ENCODE results near the gene SLC25A21. TPM values are rescaled to one million over a fixed set of nuclear protein-coding genes. Genes with fewer than 3 reads are reported as not detected.

SLC25A21 gene
- total RNA-seq, 4 donors from 2014 or later, result 2.0 TPM; not detected in 3

GRCh38 chr14:37122288-37122687 is 50.1 kb downstream of the SLC25A21 start:
- 79% methylated on average over 3 of the region's 3 CpGs for WGBS
- no peaks in the 10 kb centered on the region for H3K9me3 ChIP-seq
- no peak overlapping the region for H3K4me3 ChIP-seq
- TF ChIP-seq POLR2A (IDR thresholded peaks at IDR 0.05) (no peak), CTCF (IDR thresholded peaks at IDR 0.05) (no peak), POLR2AphosphoS5 (IDR thresholded peaks at IDR 0.05) (no peak), EP300 (IDR thresholded peaks at IDR 0.05) (no peak)
- H3K27me3 ChIP-seq, result no peaks in the 10 kb centered on the region
- H3K36me3 ChIP-seq, result no peaks in the 10 kb centered on the region
- no peak for DNase-seq (ENCODE audit: low spot score in 2 of 2)
- no peak overlapping the region for H3K27ac ChIP-seq
- no peaks in the 10 kb centered on the region for H3K4me1 ChIP-seq

- DNase-seq (ENCODE audit: low spot score in 2 of 2), result no peak
- H3K9me3 ChIP-seq, result no peaks in the 10 kb centered on the region
- WGBS, result 83% methylated on average over 4 of the region's 4 CpGs
- no peak overlapping the region for H3K4me3 ChIP-seq
- no peaks in the 10 kb centered on the region for H3K27me3 ChIP-seq
- no peak overlapping the region for H3K27ac ChIP-seq
- no peaks in the 10 kb centered on the region for H3K36me3 ChIP-seq
- H3K4me1 ChIP-seq, result no peaks in the 10 kb centered on the region
- TF ChIP-seq CTCF (IDR thresholded peaks at IDR 0.05), result no peak
- TF ChIP-seq POLR2A (IDR thresholded peaks at IDR 0.05), result no peak
- TF ChIP-seq POLR2AphosphoS5 (IDR thresholded peaks at IDR 0.05), result no peak
- no peak for TF ChIP-seq EP300 (IDR thresholded peaks at IDR 0.05)
Observed at GRCh38 chr14:37118673-37119366, 53.6 kb downstream of the SLC25A21 start.

- H3K27me3 ChIP-seq, result no peaks in the 10 kb centered on the region
- no peaks in the 10 kb centered on the region for H3K36me3 ChIP-seq
- no peaks in the 10 kb centered on the region for H3K4me1 ChIP-seq
- WGBS, result 70% methylated on average over 5 of the region's 5 CpGs
- H3K9me3 ChIP-seq, result no peaks in the 10 kb centered on the region
- no peak for DNase-seq (ENCODE audit: low spot score in 2 of 2)
- no peak overlapping the region for H3K27ac ChIP-seq
- no peak for TF ChIP-seq EP300 (IDR thresholded peaks at IDR 0.05)
- TF ChIP-seq CTCF (IDR thresholded peaks at IDR 0.05), result no peak
- H3K4me3 ChIP-seq, result no peak overlapping the region
Observed at GRCh38 chr14:37116933-37117849, 55.2 kb downstream of the SLC25A21 start.

- Histone ChIP-seq H3K27ac (no peak overlapping the region), H3K4me1 (no peaks in the 10 kb centered on the region), H3K36me3 (no peaks in the 10 kb centered on the region), H3K9me3 (no peaks in the 10 kb centered on the region), H3K27me3 (no peaks in the 10 kb centered on the region), H3K4me3 (no peak overlapping the region)
- TF ChIP-seq POLR2AphosphoS5 (IDR thresholded peaks at IDR 0.05) (no peak), CTCF (IDR thresholded peaks at IDR 0.05) (no peak), EP300 (IDR thresholded peaks at IDR 0.05) (no peak), POLR2A (IDR thresholded peaks at IDR 0.05) (no peak)
- 81% methylated on average over 1 of the region's 1 CpG for WGBS
- no peak for DNase-seq (ENCODE audit: low spot score in 2 of 2)
Observed at GRCh38 chr14:37115406-37115805, 57.0 kb downstream of the SLC25A21 start.

- Histone ChIP-seq H3K4me1 (no peaks in the 10 kb centered on the region), H3K36me3 (no peaks in the 10 kb centered on the region), H3K4me3 (no peak overlapping the region), H3K27ac (no peak overlapping the region), H3K27me3 (no peaks in the 10 kb centered on the region), H3K9me3 (no peaks in the 10 kb centered on the region)
- 85% methylated on average over 3 of the region's 3 CpGs for WGBS
- TF ChIP-seq CTCF (IDR thresholded peaks at IDR 0.05), result no peak
- no peak for TF ChIP-seq POLR2A (IDR thresholded peaks at IDR 0.05)
- no peak for TF ChIP-seq POLR2AphosphoS5 (IDR thresholded peaks at IDR 0.05)
- TF ChIP-seq EP300 (IDR thresholded peaks at IDR 0.05), result no peak
- DNase-seq (ENCODE audit: low spot score in 2 of 2), result no peak
Observed at GRCh38 chr14:37114559-37114958, 57.8 kb downstream of the SLC25A21 start.

Data from suprapubic skin (tissue), 4 donors.